WTC11 (cell line): Measurements from ENCODE around the gene ARHGAP42. TPM values are rescaled to one million over a fixed set of nuclear protein-coding genes. Genes with fewer than 3 reads are reported as not detected.

Experiments
- ATAC-seq: fragments of 200-7000 bp; cut with Tn5 transposase; 2 replicates; pipeline ENCODE4 v1.10.0; 2021; ENCODE audit warnings: mild to moderate bottlenecking, moderate library complexity
- CTCF ChIA-PET: fragments of 300-600 bp; sonication (Branson Sonifier 250); formaldehyde crosslinking; loops from one replicate; lab custom pipeline; 2021; ENCODE audit warnings: antibody characterized with exemption; lab: Charles Lee
- POLR2A ChIA-PET: fragments of 350-600 bp; sonication (Branson Sonifier 250); formaldehyde crosslinking; loops from one replicate; lab custom pipeline; 2021; ENCODE audit warnings: antibody characterized with exemption; lab: Charles Lee
- DNase-seq: peaks from one replicate; pipeline ENCODE4 v3.0.0; 2021; ENCODE audit warnings: low spot score
- H3K27ac Mint-ChIP-seq: 2 replicates; pipeline ENCODE4 v1.8.0; 2021; ENCODE audit warnings: mixed read lengths
- H3K27me3 Mint-ChIP-seq: 2 replicates; pipeline ENCODE4 v1.8.0; 2021; ENCODE audit warnings: low read depth, mild to moderate bottlenecking, moderate library complexity, mixed read lengths
- H3K36me3 Mint-ChIP-seq: 2 replicates; pipeline ENCODE4 v1.8.0; 2021; ENCODE audit warnings: mixed read lengths
- H3K4me1 Mint-ChIP-seq: 2 replicates; pipeline ENCODE4 v1.8.0; 2022; ENCODE audit warnings: mixed read lengths
- H3K4me3 Mint-ChIP-seq: 2 replicates; pipeline ENCODE4 v1.8.0; 2021; ENCODE audit warnings: mild to moderate bottlenecking, moderate library complexity, mixed read lengths
- H3K9me3 Mint-ChIP-seq: 2 replicates; pipeline ENCODE4 v1.8.0; 2021; ENCODE audit warnings: mixed read lengths
- AFF4 ChIP-seq: sonication (generic); formaldehyde crosslinking; IDR thresholded peaks from 2 replicates; pipeline ENCODE4 v1.8.1; 2023; ENCODE audit warnings: mild to moderate bottlenecking, missing genetic modification reagents, borderline replicate concordance
- ETV6 ChIP-seq: sonication (generic); formaldehyde crosslinking; IDR thresholded peaks from 2 replicates; pipeline ENCODE4 v1.8.1; 2022; ENCODE audit warnings: mild to moderate bottlenecking, missing genetic modification reagents
- HMGA2 ChIP-seq: fragments of 250-450 bp; sonication (Bioruptor Pico); IDR thresholded peaks from 2 replicates; pipeline ENCODE4 v1.4.0; 2021; ENCODE audit warnings: mild to moderate bottlenecking, moderate library complexity
- JAZF1 ChIP-seq: fragments of 250-450 bp; sonication (Bioruptor Pico); IDR thresholded peaks from 2 replicates; pipeline ENCODE4 v1.9.0; 2021; ENCODE audit warnings: moderate library complexity, mild to moderate bottlenecking, inconsistent platforms
- NR1H2 ChIP-seq: sonication (generic); formaldehyde crosslinking; IDR thresholded peaks from 2 replicates; pipeline ENCODE4 v1.9.0; 2021; ENCODE audit warnings: mild to moderate bottlenecking, moderate library complexity, missing genetic modification reagents
- RORB ChIP-seq: fragments of 250-450 bp; sonication (Bioruptor Pico); IDR thresholded peaks from 2 replicates; pipeline ENCODE4 v1.9.0; 2021; ENCODE audit warnings: mild to moderate bottlenecking
- TEAD1 ChIP-seq: sonication (generic); formaldehyde crosslinking; IDR thresholded peaks from 2 replicates; pipeline ENCODE4 v1.8.0; 2022; ENCODE audit warnings: mild to moderate bottlenecking, missing genetic modification reagents
- USF1 ChIP-seq: sonication (generic); formaldehyde crosslinking; IDR thresholded peaks from 2 replicates; pipeline ENCODE4 v1.8.0; 2022; ENCODE audit warnings: mild to moderate bottlenecking, missing genetic modification reagents
- ZNF263 ChIP-seq: sonication (generic); formaldehyde crosslinking; IDR thresholded peaks from 2 replicates; pipeline ENCODE4 v1.8.1; 2022; ENCODE audit warnings: low read depth, mild to moderate bottlenecking, moderate library complexity, missing genetic modification reagents
- ZNF281 ChIP-seq: sonication (generic); formaldehyde crosslinking; IDR thresholded peaks from 2 replicates; pipeline ENCODE4 v1.8.0; 2023; ENCODE audit warnings: mild to moderate bottlenecking, missing genetic modification reagents
- total RNA-seq: library from RNA; stranded (reverse); gene quantifications from 3 replicates; pipeline ENCODE4 v1.2.3, GENCODE V29; 2021
- TF ChIP-seq, protein P1 (sequence below): sonication (generic); formaldehyde crosslinking; IDR thresholded peaks from 2 replicates; pipeline ENCODE4 v1.8.0; 2022; ENCODE audit warnings: mild to moderate bottlenecking, missing genetic modification reagents
- TF ChIP-seq, protein P2 (sequence below): sonication (generic); formaldehyde crosslinking; IDR thresholded peaks from 2 replicates; pipeline ENCODE4 v1.8.1; 2022; ENCODE audit warnings: mild to moderate bottlenecking, moderate library complexity, missing genetic modification reagents
- TF ChIP-seq, protein P3 (sequence below): sonication (generic); formaldehyde crosslinking; IDR thresholded peaks from 2 replicates; pipeline ENCODE4 v1.8.0; 2022; ENCODE audit warnings: missing genetic modification reagents
- TF ChIP-seq, protein P4 (sequence below): sonication (generic); formaldehyde crosslinking; IDR thresholded peaks from 2 replicates; pipeline ENCODE4 v1.8.1; 2022; ENCODE audit warnings: low read depth, missing genetic modification reagents, borderline replicate concordance

The ARHGAP42 gene
- total RNA-seq, 1 experiment from 2014 or later, result 32.5 TPM

DNA sequence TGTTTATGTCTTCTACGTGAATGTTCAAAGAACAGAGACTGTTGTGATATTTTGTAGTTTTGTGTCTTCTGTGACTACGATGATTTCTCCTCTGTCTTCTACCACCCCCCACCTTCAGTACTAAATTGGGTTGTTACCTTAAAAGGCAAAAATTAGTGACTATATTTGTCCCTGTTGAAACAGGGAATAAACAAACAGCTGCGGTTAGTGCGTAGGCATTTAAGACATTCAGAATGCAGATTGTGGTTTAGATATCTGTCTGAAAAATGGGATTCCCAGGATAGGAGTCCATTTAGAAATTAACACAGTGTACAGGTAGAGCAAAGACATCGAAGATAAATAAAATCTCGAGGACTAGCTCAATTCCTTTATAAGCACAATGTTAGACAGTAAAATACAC, 15.6 kb upstream of the ARHGAP42 start (continued):
- TF ChIP-seq, protein P1, sequence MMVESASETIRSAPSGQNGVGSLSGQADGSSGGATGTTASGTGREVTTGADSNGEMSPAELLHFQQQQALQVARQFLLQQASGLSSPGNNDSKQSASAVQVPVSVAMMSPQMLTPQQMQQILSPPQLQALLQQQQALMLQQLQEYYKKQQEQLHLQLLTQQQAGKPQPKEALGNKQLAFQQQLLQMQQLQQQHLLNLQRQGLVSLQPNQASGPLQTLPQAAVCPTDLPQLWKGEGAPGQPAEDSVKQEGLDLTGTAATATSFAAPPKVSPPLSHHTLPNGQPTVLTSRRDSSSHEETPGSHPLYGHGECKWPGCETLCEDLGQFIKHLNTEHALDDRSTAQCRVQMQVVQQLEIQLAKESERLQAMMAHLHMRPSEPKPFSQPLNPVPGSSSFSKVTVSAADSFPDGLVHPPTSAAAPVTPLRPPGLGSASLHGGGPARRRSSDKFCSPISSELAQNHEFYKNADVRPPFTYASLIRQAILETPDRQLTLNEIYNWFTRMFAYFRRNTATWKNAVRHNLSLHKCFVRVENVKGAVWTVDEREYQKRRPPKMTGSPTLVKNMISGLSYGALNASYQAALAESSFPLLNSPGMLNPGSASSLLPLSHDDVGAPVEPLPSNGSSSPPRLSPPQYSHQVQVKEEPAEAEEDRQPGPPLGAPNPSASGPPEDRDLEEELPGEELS, result no peak
- no peak for TF ChIP-seq NR1H2 (CRISPR knock-in tag)

- H3K27ac Mint-ChIP-seq, result no peak overlapping the region
- ATAC-seq, result no peak
- DNase-seq, result no peak
- no peaks in the 10 kb centered on the region for H3K9me3 Mint-ChIP-seq
- no peaks in the 10 kb centered on the region for H3K36me3 Mint-ChIP-seq
- peaks cover 18% of the 10 kb centered on the region for H3K4me1 Mint-ChIP-seq
- POLR2A ChIA-PET, result no interaction called here
- CTCF ChIA-PET, result no interaction called here
- H3K27me3 Mint-ChIP-seq, result peaks cover 5% of the 10 kb centered on the region
- H3K4me3 Mint-ChIP-seq, result no peak overlapping the region
- TF ChIP-seq ZNF281 (CRISPR knock-in tag) (no peak), TEAD1 (CRISPR knock-in tag) (no peak), ZNF263 (CRISPR knock-in tag) (no peak), RORB (CRISPR knock-in tag) (no peak), HMGA2 (CRISPR knock-in tag) (no peak), ETV6 (CRISPR knock-in tag) (no peak), USF1 (CRISPR knock-in tag) (no peak), AFF4 (CRISPR knock-in tag) (no peak), JAZF1 (no peak)
- TF ChIP-seq, protein P2, sequence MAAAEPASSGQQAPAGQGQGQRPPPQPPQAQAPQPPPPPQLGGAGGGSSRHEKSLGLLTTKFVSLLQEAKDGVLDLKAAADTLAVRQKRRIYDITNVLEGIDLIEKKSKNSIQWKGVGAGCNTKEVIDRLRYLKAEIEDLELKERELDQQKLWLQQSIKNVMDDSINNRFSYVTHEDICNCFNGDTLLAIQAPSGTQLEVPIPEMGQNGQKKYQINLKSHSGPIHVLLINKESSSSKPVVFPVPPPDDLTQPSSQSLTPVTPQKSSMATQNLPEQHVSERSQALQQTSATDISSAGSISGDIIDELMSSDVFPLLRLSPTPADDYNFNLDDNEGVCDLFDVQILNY (CRISPR knock-in tag), result no peak
- TF ChIP-seq, protein P3, sequence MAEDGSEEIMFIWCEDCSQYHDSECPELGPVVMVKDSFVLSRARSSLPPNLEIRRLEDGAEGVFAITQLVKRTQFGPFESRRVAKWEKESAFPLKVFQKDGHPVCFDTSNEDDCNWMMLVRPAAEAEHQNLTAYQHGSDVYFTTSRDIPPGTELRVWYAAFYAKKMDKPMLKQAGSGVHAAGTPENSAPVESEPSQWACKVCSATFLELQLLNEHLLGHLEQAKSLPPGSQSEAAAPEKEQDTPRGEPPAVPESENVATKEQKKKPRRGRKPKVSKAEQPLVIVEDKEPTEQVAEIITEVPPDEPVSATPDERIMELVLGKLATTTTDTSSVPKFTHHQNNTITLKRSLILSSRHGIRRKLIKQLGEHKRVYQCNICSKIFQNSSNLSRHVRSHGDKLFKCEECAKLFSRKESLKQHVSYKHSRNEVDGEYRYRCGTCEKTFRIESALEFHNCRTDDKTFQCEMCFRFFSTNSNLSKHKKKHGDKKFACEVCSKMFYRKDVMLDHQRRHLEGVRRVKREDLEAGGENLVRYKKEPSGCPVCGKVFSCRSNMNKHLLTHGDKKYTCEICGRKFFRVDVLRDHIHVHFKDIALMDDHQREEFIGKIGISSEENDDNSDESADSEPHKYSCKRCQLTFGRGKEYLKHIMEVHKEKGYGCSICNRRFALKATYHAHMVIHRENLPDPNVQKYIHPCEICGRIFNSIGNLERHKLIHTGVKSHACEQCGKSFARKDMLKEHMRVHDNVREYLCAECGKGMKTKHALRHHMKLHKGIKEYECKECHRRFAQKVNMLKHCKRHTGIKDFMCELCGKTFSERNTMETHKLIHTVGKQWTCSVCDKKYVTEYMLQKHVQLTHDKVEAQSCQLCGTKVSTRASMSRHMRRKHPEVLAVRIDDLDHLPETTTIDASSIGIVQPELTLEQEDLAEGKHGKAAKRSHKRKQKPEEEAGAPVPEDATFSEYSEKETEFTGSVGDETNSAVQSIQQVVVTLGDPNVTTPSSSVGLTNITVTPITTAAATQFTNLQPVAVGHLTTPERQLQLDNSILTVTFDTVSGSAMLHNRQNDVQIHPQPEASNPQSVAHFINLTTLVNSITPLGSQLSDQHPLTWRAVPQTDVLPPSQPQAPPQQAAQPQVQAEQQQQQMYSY (CRISPR knock-in tag), result no peak
- TF ChIP-seq, protein P4, sequence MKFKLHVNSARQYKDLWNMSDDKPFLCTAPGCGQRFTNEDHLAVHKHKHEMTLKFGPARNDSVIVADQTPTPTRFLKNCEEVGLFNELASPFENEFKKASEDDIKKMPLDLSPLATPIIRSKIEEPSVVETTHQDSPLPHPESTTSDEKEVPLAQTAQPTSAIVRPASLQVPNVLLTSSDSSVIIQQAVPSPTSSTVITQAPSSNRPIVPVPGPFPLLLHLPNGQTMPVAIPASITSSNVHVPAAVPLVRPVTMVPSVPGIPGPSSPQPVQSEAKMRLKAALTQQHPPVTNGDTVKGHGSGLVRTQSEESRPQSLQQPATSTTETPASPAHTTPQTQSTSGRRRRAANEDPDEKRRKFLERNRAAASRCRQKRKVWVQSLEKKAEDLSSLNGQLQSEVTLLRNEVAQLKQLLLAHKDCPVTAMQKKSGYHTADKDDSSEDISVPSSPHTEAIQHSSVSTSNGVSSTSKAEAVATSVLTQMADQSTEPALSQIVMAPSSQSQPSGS (CRISPR knock-in tag), result no peak
Observed at GRCh38 chr11:100672498-100673033, 14.5 kb upstream of the ARHGAP42 start.
